GM21526 (cell line): ENCODE data around the gene EHBP1.

Source experiments
- ATAC-seq: cut with Tn5 transposase; IDR thresholded peaks from one replicate; pipeline ENCODE4 v1.9.1; 2021; ENCODE audit warnings: moderate library complexity; ENCODE audit not compliant: unreplicated experiment, low FRiP score

EHBP1 gene

DNA sequence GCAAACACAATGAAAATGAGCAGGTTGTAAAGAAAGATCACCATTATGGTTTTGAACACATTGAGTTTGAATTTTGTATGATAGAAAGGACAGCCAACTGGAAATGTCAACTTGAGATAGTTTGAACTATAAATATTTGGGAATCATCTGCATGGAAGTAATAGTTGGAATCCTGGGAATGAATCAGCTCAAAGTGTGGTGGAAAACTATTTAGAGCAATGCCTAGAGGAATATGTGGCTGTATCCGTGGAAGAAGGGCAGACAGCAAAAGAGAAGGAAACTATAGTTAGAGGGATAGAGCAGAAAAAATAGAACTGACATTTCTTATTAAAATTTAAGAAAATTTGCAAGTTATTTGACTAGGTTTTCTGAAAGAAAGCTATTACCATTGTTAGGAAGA lies 232.6 kb downstream of the EHBP1 start:
- ATAC-seq, result no peak

DNA sequence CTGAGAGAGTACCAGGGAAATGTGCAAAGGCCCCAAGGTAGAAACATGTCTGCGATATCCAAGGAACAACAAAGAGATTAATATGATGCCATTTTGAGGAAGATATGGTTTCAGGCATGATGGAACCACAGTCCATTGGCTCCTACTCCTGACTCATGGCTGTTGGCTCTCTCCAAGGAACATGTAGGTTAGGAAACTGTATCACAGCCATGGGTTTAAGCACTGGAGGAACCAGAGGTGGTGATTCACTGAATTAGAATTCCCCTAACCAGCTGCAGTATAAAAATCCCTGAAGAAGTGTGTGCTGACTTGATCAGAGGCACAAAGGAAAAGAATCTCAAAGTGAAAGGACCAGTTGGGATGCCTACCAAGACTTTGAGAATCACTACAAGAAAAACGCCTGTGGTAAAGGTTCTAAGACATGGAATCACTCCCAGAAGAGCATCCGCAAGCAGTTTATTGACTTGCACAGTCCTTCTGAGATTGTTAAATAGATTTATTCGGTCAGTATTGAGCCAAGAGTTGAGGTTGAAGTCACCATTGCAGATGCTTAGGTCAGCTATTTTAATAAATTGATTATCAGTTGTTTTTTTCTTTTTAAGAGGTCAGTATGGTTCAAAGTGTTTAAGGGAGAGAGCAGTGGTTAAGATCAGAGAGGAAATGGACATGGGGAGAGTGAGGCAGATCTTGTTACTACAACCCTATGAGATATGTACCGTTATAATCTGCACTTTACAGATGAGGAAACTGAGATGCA lies 234.4 kb downstream of the EHBP1 start:
- ATAC-seq, result no peak

DNA sequence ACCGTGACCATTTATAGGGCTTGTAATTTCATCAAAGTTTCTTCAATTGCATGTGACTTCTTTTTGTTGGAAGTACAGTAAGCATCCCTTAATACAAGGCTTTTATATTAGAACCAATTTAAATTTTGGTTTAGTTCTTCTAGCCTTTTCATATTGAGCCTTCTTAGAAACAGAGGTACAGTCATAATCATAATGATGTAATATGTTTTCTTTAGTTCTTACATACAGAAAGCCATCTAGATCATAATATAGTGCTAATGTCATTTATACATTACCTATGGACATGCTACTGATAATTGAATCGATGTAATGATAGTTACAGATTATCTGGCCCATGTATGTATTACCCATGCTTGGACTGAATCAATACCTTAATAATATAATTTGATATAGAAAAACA lies 235.2 kb downstream of the EHBP1 start:
- no peak for ATAC-seq

DNA sequence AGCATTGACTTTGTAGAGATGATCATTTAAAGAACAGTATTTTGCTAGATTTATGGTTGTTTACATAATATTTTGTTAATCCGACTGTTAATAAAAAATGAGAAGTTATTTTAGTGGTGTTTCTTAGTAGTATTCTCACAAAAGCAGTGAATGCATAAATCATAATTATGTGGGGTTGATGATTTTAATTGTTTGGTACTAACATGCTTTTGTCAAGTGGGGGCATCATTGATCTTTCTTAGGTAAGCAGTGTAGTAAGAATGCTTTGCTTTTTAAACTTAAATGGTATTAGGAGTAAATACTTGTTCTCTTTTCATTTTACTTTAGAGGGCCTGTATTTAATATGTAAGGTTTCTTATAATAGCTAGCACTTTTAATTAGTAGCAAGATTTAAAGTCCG lies 235.9 kb downstream of the EHBP1 start:
- ATAC-seq, result no peak

DNA sequence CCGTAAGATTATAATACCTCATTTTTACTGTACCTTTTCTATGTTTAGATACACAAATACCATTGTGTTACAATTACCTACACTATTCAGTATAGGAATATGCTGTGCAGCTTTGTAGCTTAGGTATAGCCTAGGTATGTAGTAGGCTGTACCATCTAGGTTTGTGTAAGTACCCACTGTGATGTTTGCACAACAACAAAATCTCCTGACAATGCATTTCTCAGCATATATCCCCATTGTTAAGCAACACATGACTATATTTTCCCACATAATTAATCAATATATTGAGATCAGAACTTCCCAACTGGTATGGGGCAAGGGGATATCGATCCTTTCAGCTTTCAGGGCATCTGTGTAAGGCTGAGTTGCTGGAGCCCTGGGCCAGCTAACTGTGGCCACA lies 238.8 kb downstream of the EHBP1 start:
- ATAC-seq, result no peak

DNA sequence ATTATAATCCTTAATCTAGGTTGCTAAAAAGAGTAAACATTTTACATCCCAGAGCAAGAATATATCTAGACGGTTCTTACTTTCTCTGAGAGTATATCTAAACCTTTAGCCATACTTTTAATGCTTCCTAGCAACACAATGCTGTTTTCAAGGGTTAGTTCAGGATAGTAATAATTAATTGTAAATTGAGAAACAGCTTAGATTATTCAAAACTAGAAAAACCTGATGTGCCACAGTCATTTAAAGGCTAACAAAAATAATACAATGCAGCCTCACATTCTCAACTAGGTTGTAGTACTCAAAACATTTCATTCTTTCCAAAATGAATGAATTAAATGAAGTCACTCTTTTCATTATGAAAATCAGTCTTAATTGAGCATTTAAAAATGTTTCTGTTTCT lies 241.9 kb downstream of the EHBP1 start:
- no peak for ATAC-seq

DNA sequence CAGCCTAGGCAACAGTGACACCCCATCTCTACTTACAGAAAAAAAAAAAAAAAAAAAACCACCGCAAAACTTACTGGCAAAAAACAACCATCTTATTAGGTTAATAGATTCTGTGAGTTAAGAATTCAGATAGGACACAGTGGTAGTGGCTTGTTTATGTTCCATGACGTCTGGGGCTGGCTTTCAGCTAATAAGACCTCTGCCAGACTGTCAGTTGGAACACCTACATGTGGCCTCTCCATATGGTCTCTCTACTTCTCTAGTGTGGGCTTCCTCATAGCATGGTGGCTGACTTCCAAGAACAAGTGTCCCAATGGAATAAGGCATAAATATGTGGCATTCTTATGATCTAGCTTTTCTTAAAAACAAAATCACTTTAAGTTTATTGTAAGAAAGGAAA lies 251.1 kb downstream of the EHBP1 start:
- no peak for ATAC-seq

DNA sequence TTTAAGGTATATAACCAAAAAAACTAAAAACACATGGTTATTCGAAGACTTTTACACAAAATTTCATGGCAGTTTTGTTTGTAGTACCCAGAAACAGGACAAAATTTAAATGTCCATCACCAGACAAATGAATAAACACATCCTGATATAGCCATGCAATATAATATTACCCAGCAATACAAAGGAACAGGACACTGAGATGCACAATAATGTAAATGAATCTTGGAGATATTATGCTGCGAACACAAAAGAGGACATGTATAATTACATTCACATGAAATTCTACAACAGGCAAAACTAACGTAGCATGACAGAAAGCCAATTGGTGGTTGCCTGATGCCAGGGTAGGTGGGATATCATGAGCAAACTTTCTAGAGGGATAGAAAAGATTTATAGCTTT lies 252.7 kb downstream of the EHBP1 start:
- ATAC-seq, result no peak

DNA sequence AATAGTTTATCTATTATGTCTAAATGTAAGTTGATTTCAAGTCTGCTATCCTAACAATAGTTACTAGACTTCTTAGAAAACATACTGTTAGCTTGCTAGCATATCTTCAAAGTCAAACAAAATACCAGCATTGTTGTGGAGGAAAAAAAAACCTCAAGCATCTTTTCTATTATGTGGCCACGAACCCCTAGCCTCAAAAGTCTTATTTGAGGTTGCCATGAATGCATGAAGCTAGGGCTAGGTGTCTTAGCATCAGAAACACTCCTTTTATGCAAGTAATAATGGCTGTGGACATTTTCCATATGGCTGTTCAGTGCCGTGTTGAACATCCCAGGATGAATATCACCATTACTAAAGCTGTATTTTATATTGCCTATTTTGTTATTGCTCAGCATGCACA lies 258.5 kb downstream of the EHBP1 start:
- no peak for ATAC-seq

DNA sequence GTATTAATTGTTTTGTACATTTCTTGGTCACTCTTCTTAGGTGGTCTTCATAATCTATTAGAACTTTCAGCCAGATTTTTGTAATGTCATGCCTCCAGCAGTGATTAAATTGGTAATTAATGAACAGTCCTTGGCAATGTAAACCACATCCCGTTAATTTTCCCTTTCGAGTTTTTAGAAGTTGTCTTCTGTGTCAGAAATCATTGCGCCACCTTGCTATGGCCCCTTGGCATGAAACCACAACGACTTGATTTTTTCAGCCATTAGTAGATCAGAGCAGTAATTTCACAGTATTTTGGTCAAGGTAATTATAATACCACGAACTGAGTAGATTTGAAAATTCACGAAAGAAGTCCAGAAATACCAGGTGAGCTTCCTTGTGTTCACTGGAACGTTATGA lies 259.2 kb downstream of the EHBP1 start:
- no peak for ATAC-seq

DNA sequence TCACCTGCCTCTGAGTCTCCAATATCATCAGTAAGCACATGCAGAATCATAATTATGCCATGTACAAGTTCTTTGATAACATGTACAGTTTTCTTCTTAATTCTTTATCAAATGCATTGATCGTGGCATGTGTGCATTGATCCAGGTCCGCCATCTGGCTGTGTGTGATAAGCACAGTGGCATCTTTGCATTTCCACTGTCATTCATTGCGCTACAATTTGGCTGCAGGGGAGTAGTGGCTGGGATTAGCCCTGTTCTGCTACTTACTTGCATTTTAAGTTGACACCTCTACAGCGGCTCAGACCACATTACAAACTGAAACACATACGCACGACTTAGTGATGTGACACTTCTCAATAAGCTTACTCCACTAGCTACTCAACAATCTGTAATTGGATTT lies 261.5 kb downstream of the EHBP1 start:
- ATAC-seq, result no peak

DNA sequence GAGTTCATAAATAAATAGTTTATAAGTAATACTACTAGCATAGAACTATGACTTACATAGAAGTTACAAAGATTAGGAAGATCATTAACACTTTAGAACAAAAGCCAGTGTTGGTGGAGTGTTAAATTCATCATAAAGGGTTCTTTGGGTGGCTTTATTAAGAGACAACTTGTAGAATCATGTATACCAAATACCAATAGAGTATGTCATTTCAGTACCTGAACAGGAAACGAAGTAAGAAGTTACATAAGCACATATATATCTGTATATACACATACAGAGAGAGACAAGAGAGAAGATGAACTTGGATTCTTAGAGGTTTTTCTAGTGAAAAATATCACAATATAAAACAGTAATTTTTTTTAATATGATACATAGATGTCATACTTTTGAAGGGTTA lies 262.7 kb downstream of the EHBP1 start:
- ATAC-seq, result no peak

DNA sequence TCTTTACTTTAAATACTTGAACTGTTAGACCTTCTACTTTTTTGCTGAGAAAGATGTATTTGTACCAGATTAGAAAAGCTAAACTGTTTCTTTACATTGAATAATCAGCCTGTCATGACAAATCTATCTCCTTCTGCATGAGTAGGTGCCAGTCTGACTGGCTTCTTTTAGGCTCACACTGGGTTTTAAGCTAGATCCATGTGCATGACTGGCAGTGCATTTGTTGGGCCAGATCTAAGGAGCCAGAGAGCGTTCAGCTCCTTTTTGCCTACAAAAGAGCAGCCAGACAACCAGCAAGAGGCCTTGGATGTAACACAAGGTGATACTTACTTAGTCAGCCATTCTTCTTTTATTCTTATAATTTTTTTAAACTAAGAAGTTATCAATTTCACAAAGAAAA lies 263.2 kb downstream of the EHBP1 start:
- ATAC-seq, result no peak

DNA sequence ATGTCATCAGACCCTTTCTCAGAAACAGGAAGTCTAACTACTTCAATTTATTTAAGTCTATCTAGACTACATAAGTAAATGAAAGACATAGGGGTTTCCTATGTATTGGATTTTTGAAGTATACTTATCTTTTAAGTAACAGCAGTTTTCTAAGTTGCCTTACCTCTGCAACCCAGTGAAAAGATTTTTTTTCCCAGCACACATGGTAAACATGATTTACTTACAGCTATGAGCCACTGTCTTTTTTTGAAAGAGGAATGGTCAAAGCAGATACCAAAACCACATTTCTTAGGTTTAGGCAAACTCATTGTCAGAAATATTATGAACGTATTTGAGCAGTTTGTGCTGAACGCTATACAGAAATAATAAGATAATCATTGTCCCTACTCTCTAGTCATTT lies 266.4 kb downstream of the EHBP1 start:
- no peak for ATAC-seq

DNA sequence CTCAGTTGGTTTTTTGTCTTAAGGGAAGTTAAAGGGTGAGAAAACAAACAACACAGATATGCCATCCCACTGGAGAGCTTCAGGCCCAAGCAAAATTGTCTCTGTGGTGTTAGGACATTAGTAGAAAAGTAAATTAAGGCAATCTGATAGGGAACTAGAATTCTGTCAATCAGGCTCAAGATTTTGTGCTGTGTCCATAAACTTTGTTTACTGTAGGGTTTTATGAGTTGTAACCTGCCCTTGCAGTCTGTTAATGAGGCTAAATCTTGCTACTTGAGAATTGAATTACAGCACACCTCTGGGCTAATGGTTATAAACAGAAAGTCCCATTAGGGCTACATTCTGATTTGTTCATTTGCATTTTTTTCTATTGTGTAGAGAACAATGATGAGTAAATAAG lies 267.1 kb downstream of the EHBP1 start:
- ATAC-seq, result no peak

DNA sequence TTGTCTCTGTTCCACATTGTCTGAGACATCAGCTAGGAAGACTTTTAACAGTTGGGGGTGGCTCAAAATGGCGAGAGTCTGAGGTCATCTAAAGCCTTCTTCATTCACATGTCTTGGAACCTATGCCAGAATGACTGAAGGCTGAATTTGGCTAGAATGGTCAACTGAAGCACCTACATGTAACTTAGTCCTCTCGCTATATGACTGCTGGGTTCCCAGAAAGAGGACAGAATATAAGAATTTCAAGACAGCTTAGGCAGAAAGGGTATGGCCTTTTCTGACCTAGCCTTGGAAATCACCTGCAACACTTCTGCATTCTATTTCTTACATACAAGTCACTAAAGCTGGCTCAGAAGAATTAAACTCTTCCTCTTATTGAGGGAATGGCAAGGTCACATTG lies 269.5 kb downstream of the EHBP1 start:
- no peak for ATAC-seq

DNA sequence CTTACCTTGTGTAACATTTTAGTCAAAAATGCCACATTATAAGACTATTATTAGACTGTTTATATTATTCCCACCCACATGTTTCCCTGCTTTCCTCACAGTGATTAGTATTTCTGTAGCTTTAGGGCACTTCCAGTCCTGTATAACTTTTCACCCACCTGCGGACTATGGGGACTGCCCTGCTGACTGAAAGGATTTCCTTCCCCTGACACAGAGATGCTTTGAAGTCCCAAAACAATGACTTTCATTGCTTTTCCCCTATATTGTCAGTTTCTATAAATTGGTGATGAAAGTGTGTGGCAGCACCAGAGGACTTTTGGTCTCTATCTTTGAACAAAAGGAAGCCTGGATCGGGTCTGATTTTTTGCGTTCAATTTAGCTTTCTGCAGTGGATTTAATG lies 286.1 kb downstream of the EHBP1 start:
- ATAC-seq, result no peak

DNA sequence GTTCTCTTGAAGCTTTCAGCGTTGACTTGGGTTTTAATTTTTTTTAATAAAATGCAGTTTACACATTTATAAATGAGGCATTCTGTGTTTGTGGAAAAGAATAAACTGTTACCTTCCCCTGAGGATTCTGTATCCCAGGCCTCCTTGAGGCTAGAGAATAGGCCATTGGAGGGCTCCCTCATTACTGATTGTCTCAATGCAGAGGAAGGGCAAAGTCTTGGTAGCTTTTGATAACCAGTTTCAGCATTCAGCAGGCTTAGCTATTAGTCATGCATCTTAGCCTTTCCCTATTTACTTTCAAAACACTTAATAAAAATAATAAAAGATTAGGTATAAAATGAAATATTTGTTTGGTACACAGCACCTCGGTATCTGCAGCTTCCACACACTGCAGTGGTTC lies 287.0 kb downstream of the EHBP1 start:
- ATAC-seq, result no peak

DNA sequence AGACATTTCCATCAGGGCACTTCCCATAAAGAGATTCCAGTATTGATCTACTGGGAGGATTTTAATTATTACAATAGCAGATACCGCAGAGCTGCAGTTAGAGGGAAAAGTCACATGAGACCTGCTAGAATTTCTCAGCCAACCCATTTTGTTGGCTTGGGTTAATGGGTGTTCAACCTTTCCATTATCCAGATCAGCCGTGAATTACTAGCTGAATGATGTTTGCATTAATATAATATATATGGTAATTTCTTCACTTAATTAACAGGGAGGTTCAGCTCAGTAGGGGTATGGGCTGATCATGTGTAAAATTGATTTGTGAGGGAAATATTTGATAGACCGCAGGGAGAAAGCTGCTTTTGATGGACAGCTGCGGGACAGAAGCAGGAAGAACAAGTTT lies 288.7 kb downstream of the EHBP1 start:
- ATAC-seq, result no peak

DNA sequence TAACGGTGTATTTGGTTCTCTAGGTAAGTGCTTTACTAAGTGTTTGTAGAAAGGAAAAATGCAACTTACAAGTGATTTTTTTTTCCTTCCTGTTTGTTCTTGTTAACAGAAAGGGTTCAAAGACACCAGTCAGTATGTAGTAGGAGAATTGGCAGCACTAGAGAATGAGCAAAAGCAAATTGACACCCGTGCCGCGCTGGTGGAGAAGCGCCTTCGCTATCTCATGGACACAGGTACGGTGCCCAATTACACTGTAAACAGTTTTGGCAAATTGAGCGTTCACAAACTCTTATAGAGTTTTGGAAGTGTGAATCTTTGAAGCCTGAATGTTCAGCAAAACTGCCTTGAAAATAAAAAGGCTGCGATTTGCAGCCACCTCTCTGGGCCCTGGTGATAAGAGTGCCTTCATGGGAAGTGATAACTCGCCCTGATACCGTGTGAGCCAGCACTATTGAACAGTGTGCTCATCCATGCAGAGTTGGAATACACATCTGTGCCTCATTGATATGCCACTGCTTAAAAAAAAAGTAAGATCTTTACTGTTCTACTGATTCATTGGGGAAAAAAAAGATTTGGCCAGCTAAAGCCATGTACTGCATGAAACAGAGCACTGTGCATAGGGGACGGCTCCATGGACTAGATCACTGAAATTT lies 291.1 kb downstream of the EHBP1 start:
- ATAC-seq, result no peak

DNA sequence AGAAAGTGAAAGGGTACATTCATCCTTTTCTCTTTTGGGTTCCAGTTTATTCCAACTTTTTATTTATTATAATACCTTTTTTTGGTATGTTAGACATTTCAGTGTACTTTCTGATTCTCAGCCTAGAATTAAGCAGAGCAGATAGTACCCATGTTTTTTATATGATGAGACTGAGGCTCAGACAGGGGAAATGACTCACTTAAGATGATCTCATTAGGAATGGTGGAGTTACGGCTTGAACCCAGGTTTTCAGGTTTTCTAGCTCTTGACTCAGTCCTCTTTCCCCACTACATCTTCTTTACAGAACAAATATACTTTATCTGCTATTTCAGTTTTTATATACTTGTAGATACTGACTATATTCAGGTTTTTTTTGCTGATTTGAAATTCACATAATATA lies 293.4 kb downstream of the EHBP1 start:
- ATAC-seq, result no peak

DNA sequence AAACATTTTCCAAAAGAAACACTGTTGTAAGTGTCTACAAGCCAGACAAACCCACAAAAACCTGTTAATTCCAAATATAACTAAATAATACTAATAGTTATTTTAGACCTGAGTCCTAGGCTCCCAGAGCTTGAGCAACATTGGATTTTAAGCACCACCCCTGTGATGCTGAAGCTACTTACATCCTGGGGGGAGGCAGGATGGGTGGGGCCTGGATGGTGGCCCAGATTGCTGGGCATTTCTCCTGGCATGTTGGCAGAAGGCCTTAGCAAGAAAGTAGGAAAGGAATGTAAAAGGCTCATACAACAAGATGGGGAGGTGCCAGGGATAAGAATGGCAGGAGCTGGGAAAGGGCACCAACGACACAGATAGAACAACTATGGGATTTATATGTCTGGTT lies 294.4 kb downstream of the EHBP1 start:
- no peak for ATAC-seq

DNA sequence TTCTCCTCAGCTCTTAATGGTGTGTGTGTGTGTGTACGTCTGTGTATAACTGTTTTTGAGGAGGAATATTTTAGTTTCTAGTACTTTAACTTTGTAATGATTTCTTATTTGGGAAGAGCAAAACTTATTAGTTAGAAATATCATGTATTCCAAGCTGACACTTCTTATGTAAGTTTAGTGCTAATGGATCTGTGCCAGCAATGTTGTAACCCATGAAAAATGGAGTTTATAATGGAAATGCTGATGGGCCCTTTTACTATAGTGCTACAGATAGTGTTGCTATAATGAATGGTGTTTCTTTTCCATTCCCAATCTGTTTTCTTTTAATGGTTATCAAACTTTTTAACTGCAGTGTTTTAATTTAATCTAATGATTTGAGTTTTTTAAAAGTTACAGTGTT lies 295.3 kb downstream of the EHBP1 start:
- ATAC-seq, result no peak
